ENCODE results near the gene SLC16A5.
"Not testable (repeated sequence)": the region's sequence is repeated elsewhere in the genome, so short reads cannot be mapped to it uniquely, and the experiment has no call there.

The SLC16A5 gene

GRCh38 chr17:75064460-75064859 lies 23.3 kb upstream of the SLC16A5 start:
- no peak for DNase-seq

- DNase-seq = no peak
Measured at GRCh38 chr17:75064867-75065561, 22.7 kb upstream of the SLC16A5 start.

GRCh38 chr17:75065562-75066151 lies 22.1 kb upstream of the SLC16A5 start:
- no peak for DNase-seq

- DNase-seq = no peak
Measured at GRCh38 chr17:75067856-75068255, 19.9 kb upstream of the SLC16A5 start.

- no peak for DNase-seq
Measured at GRCh38 chr17:75068750-75069149, 19.0 kb upstream of the SLC16A5 start.

- no peak for DNase-seq
Measured at GRCh38 chr17:75069783-75070182, 18.0 kb upstream of the SLC16A5 start.

- not testable (repeated sequence) for DNase-seq
Measured at GRCh38 chr17:75071478-75072271, 16.1 kb upstream of the SLC16A5 start.

- not testable (repeated sequence) for DNase-seq
Measured at GRCh38 chr17:75072909-75073308, 14.8 kb upstream of the SLC16A5 start.

- no peak for DNase-seq
Measured at GRCh38 chr17:75073618-75074047, 14.1 kb upstream of the SLC16A5 start.

- DNase-seq = no peak
Measured at GRCh38 chr17:75074532-75074931, 13.2 kb upstream of the SLC16A5 start.

- DNase-seq = no peak
Measured at GRCh38 chr17:75075597-75076336, 12.0 kb upstream of the SLC16A5 start.

GRCh38 chr17:75077072-75077495 lies 10.7 kb upstream of the SLC16A5 start:
- DNase-seq = no peak

GRCh38 chr17:75077496-75078283 lies 10.1 kb upstream of the SLC16A5 start:
- DNase-seq = no peak

GRCh38 chr17:75078284-75079022 lies 9.3 kb upstream of the SLC16A5 start:
- DNase-seq = no peak

GRCh38 chr17:75079023-75079373 lies 8.8 kb upstream of the SLC16A5 start:
- no peak for DNase-seq

GRCh38 chr17:75081611-75082540 lies 5.9 kb upstream of the SLC16A5 start:
- DNase-seq = no peak

GRCh38 chr17:75082683-75083082 lies 5.1 kb upstream of the SLC16A5 start:
- DNase-seq = no peak

GRCh38 chr17:75084039-75084660 lies 3.6 kb upstream of the SLC16A5 start:
- no peak for DNase-seq

GRCh38 chr17:75086496-75087181 lies 1.1 kb upstream of the SLC16A5 start:
- DNase-seq = no peak
